Activated effector memory CD4-positive, alpha-beta T cell treated with Interleukin-2 at 50 U/mL for 16 hours (primary cell): ENCODE measurements around the gene PRRT1.
A peak's percentile ranks its signal among the peaks of the same experiment; 100 is the strongest.
"Not testable (repeated sequence)": the region's sequence is repeated elsewhere in the genome, so short reads cannot be mapped to it uniquely, and the experiment has no call there.

Source experiments
- DNase-seq: peaks from one replicate; pipeline ENCODE4 v3.0.0-alpha.2; 2020

The PRRT1 gene

DNA sequence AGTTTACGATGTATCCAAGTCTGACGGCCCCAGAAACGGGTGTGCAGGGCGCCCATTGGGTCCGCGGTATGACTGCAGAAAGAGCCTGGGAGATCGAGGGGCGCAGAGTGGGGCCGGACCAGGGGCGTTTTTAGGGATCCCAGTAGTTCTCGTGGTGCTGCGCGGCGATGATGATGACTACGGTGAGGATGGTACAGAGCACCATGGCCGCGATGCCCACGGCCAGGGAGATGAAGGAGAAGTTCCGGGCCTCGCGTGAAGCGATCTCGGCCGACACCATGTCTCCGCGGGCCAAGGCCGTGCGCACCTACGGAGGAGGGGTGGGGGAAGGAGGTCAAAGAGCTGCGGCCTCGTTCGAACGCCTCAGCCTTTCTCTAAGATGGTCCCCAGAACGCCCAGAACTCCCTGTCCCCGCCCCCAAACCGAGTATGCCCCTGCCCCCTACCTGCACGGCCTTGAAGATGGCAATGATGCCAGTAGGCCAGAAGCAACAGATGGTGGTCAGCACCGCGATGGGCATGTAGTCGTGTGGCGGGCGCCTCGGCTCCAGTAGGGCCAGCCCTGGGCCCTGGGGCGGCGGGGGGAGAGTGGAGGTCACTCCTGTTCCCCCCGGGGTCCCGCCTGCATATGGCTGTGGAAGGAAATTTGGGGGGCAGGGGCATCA lies 2.5 kb downstream of the PRRT1 start:
- DNase-seq, result no peak

- DNase-seq, result peak; percentile 50
Observed at GRCh38 chr6:32148289-32149091, 3.2 kb downstream of the PRRT1 start.

DNA sequence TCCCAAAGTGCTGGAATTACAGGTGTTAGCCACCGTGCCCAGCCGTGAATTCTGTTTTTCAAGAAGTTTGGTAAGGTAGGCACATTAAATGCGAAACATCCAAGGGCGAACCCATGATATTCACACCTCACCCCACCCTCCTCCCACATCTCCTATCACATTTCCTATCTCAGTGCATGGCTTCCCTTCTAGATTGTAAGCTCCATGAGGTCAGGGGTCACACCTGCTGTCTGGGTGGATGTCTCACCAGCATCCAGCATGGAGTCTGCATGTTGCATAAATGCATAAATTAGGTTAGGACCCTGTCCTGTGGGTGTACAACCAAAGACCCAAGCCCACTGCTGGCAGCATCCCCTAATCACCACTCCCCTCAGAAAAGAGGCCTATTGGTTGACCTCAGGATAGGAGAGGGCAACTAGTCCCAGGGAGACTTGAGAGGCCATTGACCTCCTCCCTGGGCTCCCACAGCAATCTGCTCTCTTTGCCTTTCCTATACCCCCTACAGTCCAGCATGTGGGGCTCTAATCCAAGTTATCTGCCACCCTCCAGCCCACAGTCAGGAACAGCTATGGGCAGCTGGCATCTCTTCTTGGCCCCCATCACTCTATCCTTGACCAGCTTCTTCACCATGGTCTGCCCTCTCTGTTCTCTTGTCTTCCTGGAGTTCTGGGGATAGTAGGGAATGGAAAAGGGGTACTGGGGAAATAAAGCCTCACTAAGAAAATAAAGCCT lies 4.2 kb downstream of the PRRT1 start:
- DNase-seq, result no peak

DNA sequence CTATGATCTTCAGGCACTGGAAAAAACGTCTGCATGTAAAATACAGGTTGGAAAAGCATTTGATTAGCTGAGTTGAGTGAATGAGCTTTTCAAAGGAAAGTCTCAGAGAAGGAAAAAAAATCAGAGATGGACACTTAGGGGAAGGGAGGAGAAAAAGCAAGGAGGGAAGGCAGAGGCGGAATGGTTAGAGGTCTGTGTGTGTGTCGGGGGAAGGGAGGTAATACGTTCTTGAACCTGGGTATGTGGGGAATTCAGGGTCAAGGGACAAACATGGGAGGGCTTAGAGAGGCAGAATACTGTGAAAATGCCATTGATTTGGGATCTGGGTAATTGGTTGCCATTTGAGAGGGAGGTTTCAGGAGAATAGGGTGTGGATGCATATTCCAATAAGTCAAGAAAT lies 5.1 kb downstream of the PRRT1 start:
- no peak for DNase-seq

DNA sequence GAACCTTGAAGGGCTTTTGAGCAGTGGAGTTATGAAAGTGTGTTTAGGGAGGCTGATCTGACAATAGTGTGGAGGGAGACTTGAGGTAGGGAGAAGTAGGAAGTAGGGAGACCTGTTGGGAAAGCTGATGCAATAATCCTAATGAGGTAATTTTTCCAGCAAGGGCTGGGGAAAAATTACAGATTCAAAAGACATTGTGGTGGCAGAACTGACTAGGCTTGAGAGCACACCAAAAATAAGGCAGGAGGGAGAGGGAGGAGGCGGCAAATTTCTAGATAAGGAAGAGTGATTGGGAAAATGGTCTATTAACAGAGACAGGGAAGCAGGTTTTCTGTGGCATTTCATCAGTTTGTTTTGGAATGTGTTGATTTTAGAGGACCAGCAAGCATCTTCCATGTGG lies 5.5 kb downstream of the PRRT1 start:
- DNase-seq, result no peak

DNA sequence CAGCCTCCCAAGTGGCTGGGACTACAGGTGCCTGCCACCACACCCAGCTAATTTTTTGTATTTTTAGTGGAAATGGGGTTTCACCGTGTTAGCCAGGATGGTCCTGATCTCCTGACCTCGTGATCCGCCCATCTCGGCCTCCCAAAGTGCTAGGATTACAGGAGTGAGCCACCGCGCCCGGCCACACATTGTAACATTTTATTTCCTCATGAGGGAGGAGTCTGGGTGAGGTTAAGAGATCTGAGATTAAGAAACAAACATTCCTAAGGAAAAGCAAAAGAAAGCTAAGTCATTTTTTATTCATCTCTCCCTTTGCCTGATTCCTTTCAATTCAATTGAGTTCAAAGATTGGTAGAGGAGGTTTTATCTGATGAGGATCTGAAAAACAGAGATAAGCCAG lies 7.5 kb downstream of the PRRT1 start:
- not testable (repeated sequence) for DNase-seq

- DNase-seq, result no peak
Observed at GRCh38 chr6:32140420-32141046, 11.2 kb downstream of the PRRT1 start.

DNA sequence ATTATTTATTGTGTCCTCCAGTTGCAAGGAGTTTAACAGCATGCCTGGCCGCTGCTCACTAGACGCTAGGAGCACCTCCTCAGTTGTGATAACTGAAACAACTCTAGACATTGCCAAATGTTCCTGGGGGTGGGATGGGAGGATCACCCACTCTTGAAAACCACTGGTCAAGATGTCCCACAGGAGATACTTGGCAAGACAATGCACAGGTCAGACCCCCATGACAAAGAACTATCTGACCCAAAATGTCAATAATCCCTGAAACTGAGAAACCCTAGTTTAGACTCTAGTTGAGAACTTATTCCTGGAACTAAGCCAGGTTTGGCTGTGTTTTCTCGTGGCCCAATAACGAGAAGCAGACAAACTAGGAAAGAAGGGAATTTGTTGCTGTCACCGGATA lies 12.1 kb downstream of the PRRT1 start:
- DNase-seq, result no peak

DNA sequence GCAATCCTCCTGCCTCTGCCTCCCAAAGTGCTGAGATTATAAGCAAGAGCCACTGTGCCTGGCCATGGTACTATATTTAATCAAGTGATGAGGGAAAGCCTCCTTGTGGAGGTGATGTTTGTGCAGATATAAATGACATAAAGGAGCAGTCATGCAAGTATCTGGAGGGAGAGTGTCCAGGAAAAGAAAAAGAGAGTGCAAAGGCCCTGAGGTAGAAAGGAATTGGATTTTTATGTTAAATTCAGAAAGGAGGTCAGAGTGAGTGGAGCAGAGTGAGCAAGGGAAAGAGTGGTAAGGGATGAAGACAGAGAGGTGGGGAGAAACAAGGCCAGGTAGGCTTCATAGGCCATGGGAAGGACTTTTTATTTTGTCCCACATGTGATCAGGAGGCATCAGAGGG lies 14.3 kb downstream of the PRRT1 start:
- DNase-seq, result no peak

DNA sequence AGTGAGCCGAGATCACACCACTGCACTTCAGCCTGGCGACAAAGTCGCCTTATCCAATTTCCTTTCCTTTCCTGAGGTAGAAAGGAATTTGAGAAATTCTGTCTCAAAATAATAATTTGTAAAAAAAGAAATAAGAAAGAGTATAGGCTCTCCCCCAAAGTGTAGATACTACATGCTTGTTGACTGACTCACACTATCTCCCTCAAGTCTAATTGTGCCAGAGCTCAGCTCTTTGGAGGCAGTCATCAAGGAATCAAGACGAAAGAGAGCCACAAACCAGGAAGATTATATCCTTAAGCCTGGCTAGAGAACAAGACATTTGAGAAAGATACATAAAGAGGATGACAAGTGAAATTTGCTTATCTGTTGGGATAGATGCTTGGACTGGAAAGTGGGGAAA lies 18.0 kb downstream of the PRRT1 start:
- no peak for DNase-seq

DNA sequence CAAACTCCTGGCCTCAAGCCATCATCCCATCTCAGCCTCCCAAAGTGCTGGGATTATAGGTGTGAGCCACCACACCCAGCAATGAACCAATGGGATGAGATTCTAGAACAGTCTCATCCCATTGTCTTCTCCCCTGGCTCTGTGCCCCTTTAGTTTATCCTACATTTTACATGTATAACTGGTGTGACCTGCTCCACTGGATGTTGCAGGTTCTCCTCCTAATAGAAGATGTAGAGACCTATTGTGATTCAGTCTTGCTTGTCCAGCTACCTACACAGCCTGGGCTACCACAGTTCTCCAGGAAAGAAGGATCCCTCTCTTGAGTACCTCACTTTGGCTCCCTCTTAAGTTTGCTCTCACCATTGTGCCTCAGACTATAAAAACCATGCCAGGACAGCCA lies 19.6 kb downstream of the PRRT1 start:
- no peak for DNase-seq

GRCh38 chr6:32131439-32131948 lies 20.2 kb downstream of the PRRT1 start:
- DNase-seq, result no peak

GRCh38 chr6:32129297-32130088 lies 22.2 kb downstream of the PRRT1 start:
- DNase-seq, result no peak

GRCh38 chr6:32128751-32129296 lies 22.9 kb downstream of the PRRT1 start:
- no peak for DNase-seq

DNA sequence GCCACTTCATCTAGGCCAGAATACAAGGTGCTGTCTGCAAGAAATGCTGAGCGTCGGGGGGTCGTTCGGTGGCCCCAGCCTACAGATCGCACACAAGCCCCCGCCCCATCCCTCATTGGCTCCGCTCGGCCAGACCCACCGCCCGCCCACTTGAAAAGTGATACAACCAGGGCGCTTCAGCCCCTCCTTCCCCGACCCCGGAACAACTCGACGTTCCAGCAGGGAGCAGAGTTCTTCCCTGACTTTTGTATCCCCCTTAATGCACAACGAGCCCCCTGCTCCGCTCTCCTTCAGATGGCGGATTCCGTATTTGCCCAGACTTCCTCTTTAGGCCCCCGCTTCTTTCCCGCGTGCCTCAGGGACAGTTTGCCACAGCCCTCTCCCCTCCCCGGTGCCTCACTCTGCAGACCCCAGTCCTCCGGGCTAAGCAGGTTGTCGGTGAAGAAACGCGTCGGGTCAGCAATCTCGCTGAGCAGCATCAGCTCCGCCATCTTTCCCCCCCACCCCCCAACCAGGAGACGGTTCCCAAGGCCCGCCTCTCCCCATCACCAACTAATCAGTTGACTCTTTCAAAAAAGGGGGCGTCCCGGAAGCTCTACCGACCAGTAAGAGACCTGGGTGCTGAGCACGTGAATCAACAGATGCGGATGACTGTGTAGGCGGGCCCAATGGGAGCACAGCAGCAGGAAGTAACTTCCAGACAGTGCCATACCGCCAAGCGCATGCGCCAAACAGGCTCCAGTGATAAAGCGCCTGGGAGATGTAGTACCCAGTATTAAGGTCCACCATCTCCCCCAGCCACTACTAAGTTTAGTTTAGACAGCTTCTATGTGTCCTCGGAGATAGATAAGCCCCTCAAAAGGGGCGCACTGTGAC lies 23.8 kb downstream of the PRRT1 start, which contains the start of gene ATF6B:
TSS of gene ATF6B (minus strand) at position 530 of the 876 bp plus-strand sequence. CDS start at position 491, 39 bp downstream.
- DNase-seq, result peak; percentile 93

DNA sequence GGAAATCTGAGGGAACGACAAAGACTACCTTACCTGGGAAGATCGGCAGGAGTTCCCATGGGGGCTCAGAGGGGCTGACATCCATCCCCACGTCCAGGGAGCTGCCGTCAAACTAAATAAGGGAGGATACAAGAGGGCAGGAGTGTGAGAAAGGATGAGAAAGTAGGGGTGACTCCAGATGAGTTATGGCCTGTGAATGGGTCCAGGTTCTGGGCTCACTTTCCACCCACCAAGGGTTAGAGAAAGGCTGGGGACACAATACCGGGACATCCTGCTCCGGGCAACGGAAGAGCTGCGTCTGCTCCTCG lies 24.4 kb downstream of the PRRT1 start:
- no peak for DNase-seq

DNA sequence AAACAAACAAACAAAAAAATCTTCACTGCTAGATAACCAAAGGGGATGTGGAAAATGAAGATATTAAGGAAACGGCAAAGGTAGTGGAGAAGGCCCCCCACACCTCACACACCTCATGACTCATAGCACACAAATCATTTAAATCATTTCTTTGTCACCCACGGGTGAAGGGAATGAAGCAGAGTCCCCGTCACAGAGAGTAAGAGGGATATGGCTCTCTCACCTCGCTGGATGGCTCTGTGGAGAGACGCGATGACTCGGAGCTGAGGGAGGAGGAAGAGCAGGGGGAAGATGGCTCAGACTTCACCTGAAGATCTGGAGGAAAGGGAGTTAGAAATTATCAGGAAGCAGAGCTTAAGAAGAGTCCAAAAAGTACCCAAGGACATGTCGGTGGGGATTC lies 24.9 kb downstream of the PRRT1 start:
- DNase-seq, result no peak

DNA sequence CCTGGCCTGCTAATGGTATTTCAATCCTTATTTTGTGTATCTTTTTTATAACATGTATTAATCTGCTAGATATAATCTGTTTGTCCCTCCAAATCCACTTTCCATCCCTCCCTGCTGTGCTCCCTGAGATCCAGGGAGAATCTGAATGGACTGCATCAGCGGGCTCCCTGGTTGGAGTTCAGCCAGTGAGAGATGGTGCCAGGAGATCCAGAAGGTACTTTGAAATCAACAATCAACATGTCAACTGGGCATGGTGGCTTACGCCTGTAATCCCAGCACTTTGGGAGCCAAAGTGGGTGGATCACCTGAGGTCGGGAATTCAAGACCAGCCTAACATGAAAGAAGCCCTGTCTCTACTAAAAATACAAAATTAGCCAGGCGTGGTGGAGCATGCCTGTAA lies 28.1 kb downstream of the PRRT1 start:
- DNase-seq, result no peak

DNA sequence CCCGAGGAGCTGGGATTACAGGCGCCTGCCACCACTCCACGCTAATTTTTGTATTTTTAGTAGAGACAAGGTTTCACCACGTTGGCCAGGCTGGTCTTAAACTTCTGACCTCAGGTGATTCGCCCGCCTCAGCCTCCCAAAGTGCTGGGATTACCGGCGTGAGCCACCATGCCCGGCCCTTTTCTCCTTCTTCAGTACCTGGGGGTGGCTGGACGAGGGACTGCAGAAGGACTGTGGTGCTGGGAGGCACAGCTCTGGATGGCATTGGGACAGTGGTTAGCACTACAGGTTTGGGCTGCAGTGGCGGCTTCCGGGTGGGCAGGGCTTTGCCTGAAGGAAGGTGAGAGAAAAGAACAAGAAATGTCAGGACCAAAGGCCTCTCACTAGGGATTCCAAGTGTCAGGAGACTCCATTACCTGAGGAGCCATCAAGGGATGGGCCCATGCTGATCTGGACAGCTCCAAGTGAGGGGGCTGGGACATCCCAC lies 31.1 kb downstream of the PRRT1 start:
- no peak for DNase-seq

DNA sequence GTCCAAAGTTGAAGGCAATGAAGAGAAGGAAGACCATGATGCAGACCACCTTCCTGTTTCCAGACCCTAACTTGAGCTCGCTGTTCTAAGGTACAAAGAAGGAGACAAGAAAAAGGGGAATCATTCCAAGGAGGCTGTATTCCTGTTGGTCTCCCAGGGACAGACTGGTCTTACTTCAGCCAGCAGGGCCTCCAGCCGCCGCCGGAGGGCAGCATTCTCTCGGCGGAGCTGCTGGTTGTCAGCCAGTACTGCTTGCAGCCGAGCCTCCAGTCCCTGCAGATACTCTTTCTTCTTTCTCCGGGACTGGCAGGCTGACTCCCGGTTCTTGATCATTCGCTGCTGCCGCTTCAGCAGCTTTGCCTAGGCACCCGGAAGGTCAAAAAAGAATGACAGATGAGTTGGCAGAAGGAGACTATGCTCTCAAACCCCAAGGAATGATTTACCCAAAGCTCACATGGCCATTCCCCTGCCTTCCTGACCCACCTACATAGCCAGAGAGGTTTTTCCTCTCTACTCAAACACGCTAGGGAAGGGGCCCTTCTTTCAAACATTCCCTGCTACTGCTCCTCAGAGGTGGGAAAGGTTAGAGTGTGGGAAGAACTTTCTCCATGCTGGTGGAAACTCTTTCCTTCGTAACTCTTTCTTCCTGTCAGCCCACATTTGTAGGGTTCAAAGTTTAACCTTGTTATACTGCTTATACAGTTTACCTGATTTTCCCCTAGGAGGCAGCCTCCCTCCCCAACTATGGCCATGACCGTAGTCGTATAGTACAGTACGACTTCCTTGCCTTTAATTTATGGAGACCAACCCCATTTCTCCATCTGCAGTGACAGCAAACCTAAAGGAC lies 32.7 kb downstream of the PRRT1 start:
- peak; percentile 36 for DNase-seq
